Measurements from ENCODE around the gene DUSP12. TPM values are rescaled to one million over a fixed set of nuclear protein-coding genes. Genes with fewer than 3 reads are reported as not detected.

DUSP12 gene
- total and polyA plus RNA-seq, 2 experiments from 2014 or later: 28.4 to 37.2 TPM

DNA sequence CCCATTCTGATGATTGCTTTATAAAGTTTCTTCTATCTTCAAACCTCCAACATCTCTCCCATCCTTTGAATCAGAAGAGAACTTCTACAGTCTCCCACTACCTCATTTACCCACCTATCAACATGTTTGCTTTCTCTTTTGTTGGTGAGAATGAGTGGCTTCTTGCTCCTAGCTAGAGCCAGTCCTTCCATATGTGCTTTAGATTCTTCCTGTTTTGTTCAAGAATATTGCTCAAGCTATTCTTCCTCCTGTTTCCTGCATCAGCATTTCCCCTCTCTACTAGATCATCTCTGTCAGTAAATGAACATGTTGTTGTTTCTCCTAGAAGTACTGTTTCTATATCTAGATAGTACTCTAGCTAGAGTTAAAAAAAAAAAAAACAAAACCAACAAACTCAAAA, 22.8 kb downstream of the DUSP12 start (continued):
- no peak for TF ChIP-seq CREB1 (CRISPR knock-in tag; IDR thresholded peaks at IDR 0.05; ENCODE audit: low read depth)
- TF ChIP-seq, protein P1, sequence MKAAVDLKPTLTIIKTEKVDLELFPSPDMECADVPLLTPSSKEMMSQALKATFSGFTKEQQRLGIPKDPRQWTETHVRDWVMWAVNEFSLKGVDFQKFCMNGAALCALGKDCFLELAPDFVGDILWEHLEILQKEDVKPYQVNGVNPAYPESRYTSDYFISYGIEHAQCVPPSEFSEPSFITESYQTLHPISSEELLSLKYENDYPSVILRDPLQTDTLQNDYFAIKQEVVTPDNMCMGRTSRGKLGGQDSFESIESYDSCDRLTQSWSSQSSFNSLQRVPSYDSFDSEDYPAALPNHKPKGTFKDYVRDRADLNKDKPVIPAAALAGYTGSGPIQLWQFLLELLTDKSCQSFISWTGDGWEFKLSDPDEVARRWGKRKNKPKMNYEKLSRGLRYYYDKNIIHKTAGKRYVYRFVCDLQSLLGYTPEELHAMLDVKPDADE (IDR thresholded peaks at IDR 0.05): no peak
- no peak for TF ChIP-seq JUNB (IDR thresholded peaks at IDR 0.05; ENCODE audit: unreplicated experiment)
- no peak for TF ChIP-seq ZNF331 (CRISPR knock-in tag; IDR thresholded peaks at IDR 0.05; ENCODE audit: low read depth)
- TF ChIP-seq STAT1 (IDR thresholded peaks at IDR 0.05; ENCODE audit: unreplicated experiment): no peak

DNA sequence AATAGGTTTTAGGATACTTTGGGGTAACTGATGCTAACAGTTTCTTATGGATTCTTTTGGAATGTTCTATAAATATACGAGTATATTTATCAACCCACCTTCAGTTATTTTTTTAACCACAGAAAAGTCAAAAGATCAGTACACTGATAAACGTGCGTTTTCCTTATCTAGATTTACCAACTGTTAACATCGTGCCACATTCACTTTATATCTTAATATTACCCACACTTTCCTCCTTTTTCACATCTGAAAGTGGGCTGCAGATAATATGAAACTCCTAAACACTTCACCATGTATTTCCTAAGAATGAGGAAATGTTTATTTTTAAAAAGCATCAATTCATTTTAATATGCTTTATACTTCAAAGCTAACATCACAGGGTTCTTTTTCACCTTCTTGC, 24.2 kb downstream of the DUSP12 start:
- H3K27me3 Mint-ChIP-seq (ENCODE audit: insufficient read depth, low read depth, poor library complexity): no peaks in the 10 kb centered on the region
- H3K4me1 Mint-ChIP-seq: peaks cover 3% of the 10 kb centered on the region; the same call in 1 of the 3 replicates
- no peak overlapping the region for H3K27ac ChIP-seq (ENCODE audit: low read depth)
- no peaks in the 10 kb centered on the region for H3K36me3 ChIP-seq (ENCODE audit: insufficient read depth)
- H4K20me1 ChIP-seq (replicated peaks; ENCODE audit: insufficient read depth): 0 out of 2 replicates have a peak, but pooled peaks cover 9% of the 10 kb centered on the region
- no peak overlapping the region for H2AFZ ChIP-seq
- no peaks in the 10 kb centered on the region for H3K4me1 ChIP-seq (ENCODE audit: insufficient read depth)
- H3F3A ChIP-seq (replicated peaks; ENCODE audit: low read depth): no peaks in the 10 kb centered on the region
- ATAC-seq (no peak), DNase-seq (ENCODE audit: low spot score) (no peak)
- no peak overlapping the region for H3K4me2 ChIP-seq
- H3K9me2 ChIP-seq (ENCODE audit: insufficient read depth): no peaks in the 10 kb centered on the region
- H3K4me3 ChIP-seq: no peak overlapping the region
- no peak overlapping the region for H3K27ac Mint-ChIP-seq
- H3K36me3 Mint-ChIP-seq (ENCODE audit: low read depth): no peaks in the 10 kb centered on the region
- H3K27me3 ChIP-seq (ENCODE audit: insufficient read depth): no peaks in the 10 kb centered on the region
- peaks cover 22% of the 10 kb centered on the region for H3K79me2 ChIP-seq (replicated peaks; ENCODE audit: insufficient read depth)
- H3K9me3 Mint-ChIP-seq: no peaks in the 10 kb centered on the region
- no peak overlapping the region for H3K4me3 Mint-ChIP-seq
- TF ChIP-seq POLR2AphosphoS5 (IDR thresholded peaks at IDR 0.05; ENCODE audit: low read depth) (no peak), JUNB (IDR thresholded peaks at IDR 0.05; ENCODE audit: unreplicated experiment) (no peak), EZH2phosphoT487 (IDR thresholded peaks at IDR 0.05; ENCODE audit: unreplicated experiment) (no peak), ZNF114 (CRISPR knock-in tag; IDR thresholded peaks at IDR 0.05) (no peak), CREB1 (CRISPR knock-in tag; IDR thresholded peaks at IDR 0.05; ENCODE audit: low read depth) (no peak), ZNF331 (CRISPR knock-in tag; IDR thresholded peaks at IDR 0.05; ENCODE audit: low read depth) (no peak), EZH2 (IDR thresholded peaks at IDR 0.05; ENCODE audit: low read depth, unreplicated experiment) (no peak)
- TF ChIP-seq, protein P2, sequence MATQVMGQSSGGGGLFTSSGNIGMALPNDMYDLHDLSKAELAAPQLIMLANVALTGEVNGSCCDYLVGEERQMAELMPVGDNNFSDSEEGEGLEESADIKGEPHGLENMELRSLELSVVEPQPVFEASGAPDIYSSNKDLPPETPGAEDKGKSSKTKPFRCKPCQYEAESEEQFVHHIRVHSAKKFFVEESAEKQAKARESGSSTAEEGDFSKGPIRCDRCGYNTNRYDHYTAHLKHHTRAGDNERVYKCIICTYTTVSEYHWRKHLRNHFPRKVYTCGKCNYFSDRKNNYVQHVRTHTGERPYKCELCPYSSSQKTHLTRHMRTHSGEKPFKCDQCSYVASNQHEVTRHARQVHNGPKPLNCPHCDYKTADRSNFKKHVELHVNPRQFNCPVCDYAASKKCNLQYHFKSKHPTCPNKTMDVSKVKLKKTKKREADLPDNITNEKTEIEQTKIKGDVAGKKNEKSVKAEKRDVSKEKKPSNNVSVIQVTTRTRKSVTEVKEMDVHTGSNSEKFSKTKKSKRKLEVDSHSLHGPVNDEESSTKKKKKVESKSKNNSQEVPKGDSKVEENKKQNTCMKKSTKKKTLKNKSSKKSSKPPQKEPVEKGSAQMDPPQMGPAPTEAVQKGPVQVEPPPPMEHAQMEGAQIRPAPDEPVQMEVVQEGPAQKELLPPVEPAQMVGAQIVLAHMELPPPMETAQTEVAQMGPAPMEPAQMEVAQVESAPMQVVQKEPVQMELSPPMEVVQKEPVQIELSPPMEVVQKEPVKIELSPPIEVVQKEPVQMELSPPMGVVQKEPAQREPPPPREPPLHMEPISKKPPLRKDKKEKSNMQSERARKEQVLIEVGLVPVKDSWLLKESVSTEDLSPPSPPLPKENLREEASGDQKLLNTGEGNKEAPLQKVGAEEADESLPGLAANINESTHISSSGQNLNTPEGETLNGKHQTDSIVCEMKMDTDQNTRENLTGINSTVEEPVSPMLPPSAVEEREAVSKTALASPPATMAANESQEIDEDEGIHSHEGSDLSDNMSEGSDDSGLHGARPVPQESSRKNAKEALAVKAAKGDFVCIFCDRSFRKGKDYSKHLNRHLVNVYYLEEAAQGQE (IDR thresholded peaks at IDR 0.05; ENCODE audit: unreplicated experiment): no peak
- TF ChIP-seq, protein P1 (IDR thresholded peaks at IDR 0.05): no peak
- TF ChIP-seq, protein P3, sequence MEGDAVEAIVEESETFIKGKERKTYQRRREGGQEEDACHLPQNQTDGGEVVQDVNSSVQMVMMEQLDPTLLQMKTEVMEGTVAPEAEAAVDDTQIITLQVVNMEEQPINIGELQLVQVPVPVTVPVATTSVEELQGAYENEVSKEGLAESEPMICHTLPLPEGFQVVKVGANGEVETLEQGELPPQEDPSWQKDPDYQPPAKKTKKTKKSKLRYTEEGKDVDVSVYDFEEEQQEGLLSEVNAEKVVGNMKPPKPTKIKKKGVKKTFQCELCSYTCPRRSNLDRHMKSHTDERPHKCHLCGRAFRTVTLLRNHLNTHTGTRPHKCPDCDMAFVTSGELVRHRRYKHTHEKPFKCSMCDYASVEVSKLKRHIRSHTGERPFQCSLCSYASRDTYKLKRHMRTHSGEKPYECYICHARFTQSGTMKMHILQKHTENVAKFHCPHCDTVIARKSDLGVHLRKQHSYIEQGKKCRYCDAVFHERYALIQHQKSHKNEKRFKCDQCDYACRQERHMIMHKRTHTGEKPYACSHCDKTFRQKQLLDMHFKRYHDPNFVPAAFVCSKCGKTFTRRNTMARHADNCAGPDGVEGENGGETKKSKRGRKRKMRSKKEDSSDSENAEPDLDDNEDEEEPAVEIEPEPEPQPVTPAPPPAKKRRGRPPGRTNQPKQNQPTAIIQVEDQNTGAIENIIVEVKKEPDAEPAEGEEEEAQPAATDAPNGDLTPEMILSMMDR (conservative IDR thresholded peaks at IDR 0.05; ENCODE audit: low read depth in 2 of 2): no peak

Data from GM23338 (cell line).